ENCODE measurements around the gene TMCC3.

Gene TMCC3

GRCh38 chr12:94587266-94588241 is 62.8 kb downstream of the TMCC3 start:
- no peak overlapping the region for H3K4me3 ChIP-seq (ENCODE audit: low read depth, low read length)
- ChIA-PET POLR2A (no interaction called here), CTCF (interaction anchor here (0.6 to 1.5 kb wide), 3 partner anchors 16 to 485 kb away, joined by 3 to 4 read pairs (median 4); no protein-coding TSS in a partner anchor)
- no peak overlapping the region for H3K27ac ChIP-seq (ENCODE audit: extremely low read depth, low read depth, low read length)
- peaks cover 9% of the 10 kb centered on the region; the same call in 1 of the 2 replicates for H3K4me1 ChIP-seq (ENCODE audit: control insufficient read depth, insufficient read depth, low read length)
- TF ChIP-seq ZNF132 (tag by site-specific recombination; IDR thresholded peaks at IDR 0.05; ENCODE audit: borderline replicate concordance): no peak
- no peak for TF ChIP-seq SALL2 (tag by site-specific recombination; IDR thresholded peaks at IDR 0.05; ENCODE audit: borderline replicate concordance)
- no peak for TF ChIP-seq ZNF16 (tag by site-specific recombination; IDR thresholded peaks at IDR 0.05; ENCODE audit: low read depth)
- TF ChIP-seq ZNF596 (tag by site-specific recombination; IDR thresholded peaks at IDR 0.05): no peak
- no peak for TF ChIP-seq ZNF274 (IDR thresholded peaks at IDR 0.05; ENCODE audit: low read length)
- TF ChIP-seq ZNF274 (tag by site-specific recombination; IDR thresholded peaks at IDR 0.05; ENCODE audit: borderline replicate concordance): no peak
- no peak for TF ChIP-seq ZNF707 (tag by site-specific recombination; IDR thresholded peaks at IDR 0.05)
- TF ChIP-seq ZNF768 (tag by site-specific recombination; IDR thresholded peaks at IDR 0.05): 0 out of 2 replicates have a peak, but pooled peaks have one; percentile 14
- TF ChIP-seq ZFP3 (tag by site-specific recombination; IDR thresholded peaks at IDR 0.05; ENCODE audit: low read depth): no peak
- H3K9me3 ChIP-seq (ENCODE audit: control insufficient read depth, insufficient read depth, low read depth, low read length): no peaks in the 10 kb centered on the region
- no peaks in the 10 kb centered on the region for H3K36me3 ChIP-seq (ENCODE audit: control insufficient read depth in 2 of 2, insufficient read depth in 1 of 2, low read length in 2 of 2)

- CTCF ChIA-PET: interaction anchor here (0.7 kb wide), 1 partner anchor 486 kb away, joined by 3 read pairs; no protein-coding TSS in a partner anchor
- no peak for TF ChIP-seq ZNF416 (tag by site-specific recombination; IDR thresholded peaks at IDR 0.05)
- TF ChIP-seq FEZF1 (tag by site-specific recombination; IDR thresholded peaks at IDR 0.05): peak; percentile 73
- H3K4me1 ChIP-seq (ENCODE audit: control insufficient read depth, insufficient read depth, low read length): peaks cover 9% of the 10 kb centered on the region; the same call in 1 of the 2 replicates
- POLR2A ChIA-PET: no interaction called here
- H3K9me3 ChIP-seq (ENCODE audit: control insufficient read depth, insufficient read depth, low read depth, low read length): no peaks in the 10 kb centered on the region
- H3K27ac ChIP-seq (ENCODE audit: extremely low read depth, low read depth, low read length): no peak overlapping the region
- no peaks in the 10 kb centered on the region for H3K36me3 ChIP-seq (ENCODE audit: control insufficient read depth in 2 of 2, insufficient read depth in 1 of 2, low read length in 2 of 2)
- H3K4me3 ChIP-seq (ENCODE audit: low read depth, low read length): no peak overlapping the region
Measured at GRCh38 chr12:94586589-94587259, 63.6 kb downstream of the TMCC3 start.

- no peaks in the 10 kb centered on the region for H3K9me3 ChIP-seq (ENCODE audit: control insufficient read depth, insufficient read depth, low read depth, low read length)
- TF ChIP-seq SCRT2 (tag by site-specific recombination; IDR thresholded peaks at IDR 0.05) (peak; percentile 81), KLF1 (tag by site-specific recombination; IDR thresholded peaks at IDR 0.05) (peak; percentile 36; the same call in 1 of the 2 replicates), EGR2 (tag by site-specific recombination; IDR thresholded peaks at IDR 0.05; ENCODE audit: low read depth) (peak; percentile 59), GLIS1 (tag by site-specific recombination; IDR thresholded peaks at IDR 0.05) (peak; percentile 96), ZNF175 (tag by site-specific recombination; IDR thresholded peaks at IDR 0.05) (no peak), ZNF704 (tag by site-specific recombination; IDR thresholded peaks at IDR 0.05) (no peak), ZFHX2 (tag by site-specific recombination; conservative IDR thresholded peaks at IDR 0.05) (peak; percentile 78), KLF17 (tag by site-specific recombination; IDR thresholded peaks at IDR 0.05) (peak; percentile 59; the same call in 1 of the 2 replicates), ZIC2 (tag by site-specific recombination; IDR thresholded peaks at IDR 0.05) (peak; percentile 61; the same call in 1 of the 2 replicates)
- ChIA-PET CTCF (interaction anchor here (0.6 kb wide), 1 partner anchor 223 kb away, joined by 3 read pairs; no protein-coding TSS in a partner anchor), POLR2A (no interaction called here)
- H3K4me1 ChIP-seq (ENCODE audit: control insufficient read depth, insufficient read depth, low read length): peaks cover 7% of the 10 kb centered on the region; the same call in 1 of the 2 replicates
- no peak overlapping the region for H3K4me3 ChIP-seq (ENCODE audit: low read depth, low read length)
- no peaks in the 10 kb centered on the region for H3K36me3 ChIP-seq (ENCODE audit: control insufficient read depth in 2 of 2, insufficient read depth in 1 of 2, low read length in 2 of 2)
- no peak overlapping the region for H3K27ac ChIP-seq (ENCODE audit: extremely low read depth, low read depth, low read length)
Measured at GRCh38 chr12:94585626-94586025, 64.7 kb downstream of the TMCC3 start.
